GM21619 (cell line): ENCODE measurements around the gene PRKAG1.

Experiments used
- ATAC-seq: cut with Tn5 transposase; IDR thresholded peaks from one replicate; pipeline ENCODE4 v1.9.1; 2021; ENCODE audit not compliant: unreplicated experiment

The PRKAG1 gene

GRCh38 chr12:49014547-49014946 is 4.0 kb downstream of the PRKAG1 start:
- ATAC-seq = no peak

GRCh38 chr12:49013428-49013827 is 5.1 kb downstream of the PRKAG1 start:
- ATAC-seq = no peak

- no peak for ATAC-seq
Measured at GRCh38 chr12:49012739-49013138, 5.8 kb downstream of the PRKAG1 start.

GRCh38 chr12:49010092-49010668 is 8.4 kb downstream of the PRKAG1 start:
- no peak for ATAC-seq

GRCh38 chr12:49008943-49009342 is 9.6 kb downstream of the PRKAG1 start:
- no peak for ATAC-seq

GRCh38 chr12:49000346-49000745 is 18.2 kb downstream of the PRKAG1 start:
- no peak for ATAC-seq

- ATAC-seq = no peak
Measured at GRCh38 chr12:48999371-49000131, 19.0 kb downstream of the PRKAG1 start, which contains the start of gene DDN. Gene DDN (minus strand): TSS chr12:48999375. CDS start chr12:48999287, 88 bp downstream.

- ATAC-seq = no peak
Measured at GRCh38 chr12:48998497-48999353, 19.9 kb downstream of the PRKAG1 start.

GRCh38 chr12:48997719-48998496 is 20.7 kb downstream of the PRKAG1 start:
- ATAC-seq = no peak

- no peak for ATAC-seq
Measured at GRCh38 chr12:48996794-48997718, 21.5 kb downstream of the PRKAG1 start.

- no peak for ATAC-seq
Measured at GRCh38 chr12:48995086-48995879, 23.3 kb downstream of the PRKAG1 start.

- ATAC-seq = no peak
Measured at GRCh38 chr12:48994224-48995085, 24.1 kb downstream of the PRKAG1 start.

GRCh38 chr12:48993787-48994186 is 24.8 kb downstream of the PRKAG1 start:
- no peak for ATAC-seq

- ATAC-seq = no peak
Measured at GRCh38 chr12:48991247-48992050, 27.1 kb downstream of the PRKAG1 start.

- ATAC-seq = no peak
Measured at GRCh38 chr12:48990552-48990951, 28.0 kb downstream of the PRKAG1 start.

- no peak for ATAC-seq
Measured at GRCh38 chr12:48988030-48988649, 30.4 kb downstream of the PRKAG1 start.
